HuH-7 (cell line): ENCODE results near the gene TERT.
"Not testable (repeated sequence)": the region's sequence is repeated elsewhere in the genome, so short reads cannot be mapped to it uniquely, and the experiment has no call there.

Experiments
- DNase-seq: peaks from one replicate; pipeline ENCODE4 v3.0.0; 2011; ENCODE audit warnings: low spot score

TERT gene

GRCh38 chr5:1294835-1295649 is at the start of gene TERT:
Gene TERT (minus strand): TSS chr5:1295068. CDS start chr5:1294989, 79 bp downstream.
- peak; percentile 65 for DNase-seq

- DNase-seq, result peak; percentile 30
Measured at GRCh38 chr5:1343931-1344901, 49.3 kb upstream of the TERT start.

- no peak for DNase-seq
Measured at GRCh38 chr5:1343315-1343751, 48.5 kb upstream of the TERT start.

GRCh38 chr5:1342711-1343110 is 47.8 kb upstream of the TERT start:
- not testable (repeated sequence) for DNase-seq

GRCh38 chr5:1342268-1342667 is 47.4 kb upstream of the TERT start:
- no peak for DNase-seq

GRCh38 chr5:1341863-1342262 is 47.0 kb upstream of the TERT start:
- no peak for DNase-seq

- DNase-seq, result not testable (repeated sequence)
Measured at GRCh38 chr5:1339818-1340210, 44.9 kb upstream of the TERT start.

GRCh38 chr5:1339139-1339817 is 44.4 kb upstream of the TERT start:
- DNase-seq, result not testable (repeated sequence)

GRCh38 chr5:1338506-1339070 is 43.7 kb upstream of the TERT start:
- no peak for DNase-seq

- no peak for DNase-seq
Measured at GRCh38 chr5:1338196-1338490, 43.3 kb upstream of the TERT start.

- no peak for DNase-seq
Measured at GRCh38 chr5:1337489-1338195, 42.8 kb upstream of the TERT start.

- DNase-seq, result no peak
Measured at GRCh38 chr5:1336749-1337488, 42.1 kb upstream of the TERT start.

GRCh38 chr5:1336106-1336561 is 41.3 kb upstream of the TERT start:
- no peak for DNase-seq

GRCh38 chr5:1335540-1336095 is 40.8 kb upstream of the TERT start:
- no peak for DNase-seq

GRCh38 chr5:1334831-1335539 is 40.1 kb upstream of the TERT start:
- DNase-seq, result no peak

- DNase-seq, result no peak
Measured at GRCh38 chr5:1333986-1334385, 39.1 kb upstream of the TERT start.

GRCh38 chr5:1333286-1333685 is 38.4 kb upstream of the TERT start:
- not testable (repeated sequence) for DNase-seq

- DNase-seq, result no peak
Measured at GRCh38 chr5:1332461-1333001, 37.7 kb upstream of the TERT start.

- DNase-seq, result no peak
Measured at GRCh38 chr5:1331861-1332405, 37.1 kb upstream of the TERT start.
